HCT116 (cell line): ENCODE measurements around the gene CNTN4. TPM values are rescaled to one million over a fixed set of nuclear protein-coding genes. Genes with fewer than 3 reads are reported as not detected.

Experiments
- ATAC-seq: fragments of 200-7000 bp; cut with Tn5 transposase; 2 replicates; pipeline ENCODE4 v1.9.1; 2020; ENCODE audit warnings: mild to moderate bottlenecking, moderate library complexity
- BruUV-seq: library from RNA; stranded (reverse); fragments of 400-500 nt; replicated peaks from 2 replicates; lab custom pipeline; 2021; lab: Mats Ljungman, UMichigan
- CTCF ChIA-PET: fragments of 300-600 bp; sonication (Branson Sonifier 250); formaldehyde crosslinking; loops from one replicate; lab custom pipeline; 2021; ENCODE audit warnings: antibody characterized with exemption; lab: Charles Lee
- POLR2A ChIA-PET: fragments of 300-600, 350-600 bp; sonication (Branson Sonifier 250); formaldehyde crosslinking; loops from one replicate; lab custom pipeline; 2021; ENCODE audit warnings: antibody characterized with exemption; lab: Charles Lee
- RAD21 ChIA-PET, 2 experiments: fragments of 300-600 bp; sonication (Branson Sonifier 250); formaldehyde crosslinking; loops; one replicate each; lab custom pipeline; 2023; ENCODE audit warnings: low total read pairs in 2 of 2; ENCODE audit not compliant: uncharacterized antibody in 2 of 2, unreplicated experiment in 2 of 2, low non-redundant PET in 1 of 2; lab: Charles Lee
- DNase-seq: peaks from one replicate; pipeline ENCODE4 v3.0.0-alpha.2; 2010; ENCODE audit warnings: low read depth, low spot score
- H2AFZ ChIP-seq: fragments of 200-600 bp; shearing (Covaris generic), sonication (generic); 2 replicates; pipeline ENCODE4 v1.6.1; 2017; ENCODE audit warnings: low read depth, mixed run types, mixed read lengths, antibody characterized with exemption, low read length; ENCODE audit not compliant: poor library complexity, severe bottlenecking
- H3K27ac ChIP-seq: 2 replicates; pipeline ENCODE4 v1.5.1; 2012; ENCODE audit warnings: low read depth, low read length
- H3K27me3 ChIP-seq: fragments of 200-600 bp; sonication (generic); 2 replicates; pipeline ENCODE4 v1.6.1; 2016; ENCODE audit warnings: mixed run types, low read length, mixed read lengths; ENCODE audit not compliant: insufficient read depth
- H3K36me3 ChIP-seq, 2 experiments: fragments of 200-500 bp in 1 of 2; fragments of 200-600 bp in 1 of 2; sonication (Bioruptor generic) in 1 of 2; sonication (generic) in 1 of 2; 2 replicates each; pipeline versions ENCODE4 v1.5.1 to v1.6.1; 2014 to 2016; ENCODE audit warnings: low read length in 2 of 2, inconsistent platforms in 1 of 2, mixed read lengths in 1 of 2, mixed run types in 1 of 2; ENCODE audit not compliant: insufficient read depth in 2 of 2, control insufficient read depth in 1 of 2
- H3K4me1 ChIP-seq, 2 experiments: fragments of 200-600 bp in 1 of 2; sonication (generic) in 1 of 2; 2 replicates each; pipeline versions ENCODE4 v1.5.1 to v1.6.1; 2012 to 2017; ENCODE audit warnings: low read length in 2 of 2, inconsistent platforms in 1 of 2, mild to moderate bottlenecking in 1 of 2, mixed read lengths in 1 of 2, mixed run types in 1 of 2, moderate library complexity in 1 of 2; ENCODE audit not compliant: insufficient read depth in 2 of 2, control insufficient read depth in 1 of 2
- H3K4me2 ChIP-seq: fragments of 200-600 bp; sonication (generic); 2 replicates; pipeline ENCODE4 v1.6.1; 2017; ENCODE audit warnings: mixed run types, low read length, mixed read lengths
- H3K4me3 ChIP-seq, 2 experiments: fragments of 200-600 bp in 1 of 2; sonication (generic) in 1 of 2; replicated peaks in 1 of 2; 2 replicates each; pipeline ENCODE4 v1.5.1; 2011 to 2016; ENCODE audit warnings: low read length in 2 of 2, control low read depth in 1 of 2, low read depth in 1 of 2, mild to moderate bottlenecking in 1 of 2, mixed read lengths in 1 of 2, mixed run types in 1 of 2
- H3K79me2 ChIP-seq: fragments of 200-600 bp; sonication (generic); 2 replicates; pipeline ENCODE4 v1.6.1; 2017; ENCODE audit warnings: mild to moderate bottlenecking, mixed run types, low read length, moderate library complexity, mixed read lengths; ENCODE audit not compliant: insufficient read depth
- H3K9ac ChIP-seq: fragments of 200-600 bp; sonication (generic); 2 replicates; pipeline ENCODE4 v1.6.1; 2016; ENCODE audit warnings: low read length, mixed read lengths
- H3K9me2 ChIP-seq: fragments of 200-600 bp; sonication (generic), shearing (Covaris generic); 2 replicates; pipeline ENCODE4 v1.6.1; 2017; ENCODE audit warnings: mixed run types, mild to moderate bottlenecking, moderate library complexity; ENCODE audit not compliant: insufficient read depth
- H3K9me3 ChIP-seq, 2 experiments: fragments of 200-500 bp in 1 of 2; fragments of 200-600 bp in 1 of 2; sonication (Bioruptor generic) in 1 of 2; sonication (generic) in 1 of 2; 2 replicates each; pipeline ENCODE4 v1.6.1; 2014 to 2017; ENCODE audit warnings: low read length in 2 of 2, mixed read lengths in 2 of 2, inconsistent platforms in 1 of 2, low read depth in 1 of 2, mild to moderate bottlenecking in 1 of 2, mixed run types in 1 of 2, moderate library complexity in 1 of 2; ENCODE audit not compliant: control insufficient read depth in 1 of 2, insufficient read depth in 1 of 2
- H4K20me1 ChIP-seq: fragments of 200-600 bp; sonication (generic), shearing (Covaris generic); 2 replicates; pipeline ENCODE4 v1.6.1; 2017; ENCODE audit warnings: mixed run types, mild to moderate bottlenecking, moderate library complexity; ENCODE audit not compliant: insufficient read depth
- CBX3 ChIP-seq: IDR thresholded peaks from 2 replicates; pipeline ENCODE4 v1.6.1; 2012; ENCODE audit warnings: low read depth
- CEBPB ChIP-seq: IDR thresholded peaks from 2 replicates; pipeline ENCODE4 v1.6.1; 2012; ENCODE audit warnings: low read depth
- EGR1 ChIP-seq: IDR thresholded peaks from 2 replicates; pipeline ENCODE4 v1.6.1; 2012; ENCODE audit warnings: low read depth
- ELF1 ChIP-seq: IDR thresholded peaks from 2 replicates; pipeline ENCODE4 v1.6.1; 2012; ENCODE audit warnings: low read depth, borderline replicate concordance
- EZH2 ChIP-seq: fragments of 200-600 bp; sonication (generic); IDR thresholded peaks from 2 replicates; pipeline ENCODE4 v1.6.1; 2017; ENCODE audit warnings: antibody characterized with exemption, mixed run types
- FOSL1 ChIP-seq: IDR thresholded peaks from 2 replicates; pipeline ENCODE4 v1.6.1; 2012; ENCODE audit warnings: low read depth
- JUND ChIP-seq: IDR thresholded peaks from 2 replicates; pipeline ENCODE4 v1.6.1; 2012
- SRF ChIP-seq: IDR thresholded peaks from 2 replicates; pipeline ENCODE4 v1.6.1; 2012; ENCODE audit warnings: low read depth
- TCF7L2 ChIP-seq: IDR thresholded peaks from 2 replicates; pipeline ENCODE4 v1.7.0; 2011; ENCODE audit warnings: borderline replicate concordance, inconsistent platforms; ENCODE audit not compliant: insufficient read depth, insufficient read length; ENCODE audit errors: extremely low read depth
- YY1 ChIP-seq: IDR thresholded peaks from 2 replicates; pipeline ENCODE4 v1.6.1; 2011; ENCODE audit warnings: low read length, low read depth, moderate library complexity, mild to moderate bottlenecking; ENCODE audit not compliant: insufficient replicate concordance; ENCODE audit errors: extremely low read depth
- ZFX ChIP-seq: fragments of 450-650 bp; IDR thresholded peaks from 2 replicates; pipeline ENCODE4 v1.6.1; 2017
- intact Hi-C: fragments of 100-400 bp; cut with micrococcal nuclease; formaldehyde crosslinking; loops from 2 replicates; pipeline ENCODE4 v1.10.0; 2022
- total RNA-seq: library from RNA; stranded (reverse); gene quantifications from one replicate; pipeline ENCODE4 v1.2.1, GENCODE V29; 2021; ENCODE audit not compliant: unreplicated experiment
- TF ChIP-seq, protein P1 (sequence below), 3 experiments: fragments of 200-600 bp in 1 of 3; sonication (generic) in 1 of 3; IDR thresholded peaks in 2 of 3; conservative IDR thresholded peaks in 1 of 3; 2 replicates each; pipeline ENCODE4 v1.5.1; 2012 to 2017; ENCODE audit warnings: low read depth in 2 of 3, low read length in 2 of 3, antibody characterized with exemption in 1 of 3, borderline replicate concordance in 1 of 3, control low read depth in 1 of 3, mild to moderate bottlenecking in 1 of 3, mixed read lengths in 1 of 3, mixed run types in 1 of 3, moderate library complexity in 1 of 3; ENCODE audit not compliant: insufficient read depth in 1 of 3
- TF ChIP-seq, protein P2 (sequence below): IDR thresholded peaks from 2 replicates; pipeline ENCODE4 v1.6.1; 2012
- TF ChIP-seq, protein P3 (sequence below): IDR thresholded peaks from 2 replicates; pipeline ENCODE4 v1.6.1; 2012; ENCODE audit warnings: low read depth
- TF ChIP-seq, protein P4 (sequence below): IDR thresholded peaks from 2 replicates; pipeline ENCODE4 v1.6.1; 2012

The CNTN4 gene
- total RNA-seq, 1 experiment from 2014 or later: not detected

DNA sequence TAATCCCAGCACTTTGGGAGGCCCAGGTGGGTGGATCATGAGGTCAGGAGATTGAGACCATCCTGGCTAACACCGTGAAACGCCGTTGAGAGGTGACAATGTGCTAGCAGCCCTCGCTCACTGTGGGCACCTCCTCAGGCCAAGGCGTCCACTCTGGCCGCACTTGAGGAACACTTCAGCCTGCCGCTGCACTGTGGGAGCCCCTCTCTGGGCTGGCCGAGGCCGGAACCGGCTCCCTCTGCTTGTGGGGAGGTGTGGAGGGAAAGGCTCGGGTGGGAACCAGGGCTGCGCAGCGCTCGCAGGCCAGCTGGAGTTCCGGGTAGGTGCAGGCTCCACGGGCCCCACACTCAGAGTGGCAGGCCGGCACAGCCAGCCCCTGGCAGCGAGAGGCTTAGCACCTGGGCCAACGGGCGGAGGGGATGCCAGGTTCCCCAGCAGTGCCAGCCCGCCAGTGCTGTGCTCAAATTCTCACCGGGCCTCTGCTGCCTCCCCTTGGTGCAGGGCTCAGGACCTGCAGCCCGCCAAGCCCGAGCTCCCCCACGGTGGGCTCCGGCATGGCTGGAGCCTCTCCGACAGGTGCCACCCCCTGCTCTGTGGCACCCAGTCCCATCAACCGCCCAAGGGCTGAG, 253.6 kb downstream of the CNTN4 start:
- RAD21 ChIA-PET: no interaction called here

DNA sequence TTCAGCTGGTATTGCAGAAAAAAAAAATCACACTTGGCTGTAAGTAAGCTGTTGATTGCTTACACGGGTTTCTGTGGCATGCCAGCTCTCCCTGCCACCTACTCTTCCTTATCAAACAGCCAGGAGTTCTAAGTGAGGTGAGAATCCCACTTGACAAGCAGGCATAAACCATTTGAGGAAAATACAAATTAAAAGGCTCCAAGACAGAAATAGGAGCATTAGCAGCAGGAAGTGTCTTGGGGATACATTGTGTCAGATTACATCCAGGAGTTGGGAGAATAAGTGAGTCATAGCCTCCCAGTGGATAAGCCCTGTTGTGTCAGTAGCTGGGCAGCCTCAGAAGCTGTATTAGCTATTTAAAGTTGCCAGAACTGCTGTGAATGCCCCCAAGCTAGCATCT, 256.0 kb downstream of the CNTN4 start:
- Histone ChIP-seq H3K79me2 (no peaks in the 10 kb centered on the region), H3K4me3 (no peak overlapping the region), H4K20me1 (no peaks in the 10 kb centered on the region), H3K4me2 (no peak overlapping the region), H3K9me3 (peaks cover 2 to 3% of the 10 kb centered on the region in 2 experiments; a peak in 2 of 4 replicates), H2AFZ (no peak overlapping the region), H3K4me1 (no peaks in the 10 kb centered on the region), H3K36me3 (no peaks in the 10 kb centered on the region), H3K9me2 (no peaks in the 10 kb centered on the region), H3K27ac (no peak overlapping the region), H3K9ac (no peak overlapping the region), H3K27me3 (no peaks in the 10 kb centered on the region)
- intact Hi-C loops: no loop called here
- no peak for ATAC-seq
- ChIA-PET POLR2A (no interaction called here), CTCF (no interaction called here), RAD21 (no interaction called here)
- TF ChIP-seq ZFX (no peak), CEBPB (no peak), YY1 (no peak), EGR1 (no peak), JUND (no peak), ELF1 (no peak), CBX3 (no peak), FOSL1 (no peak), TCF7L2 (no peak), SRF (no peak), EZH2 (no peak)
- TF ChIP-seq, protein P1, sequence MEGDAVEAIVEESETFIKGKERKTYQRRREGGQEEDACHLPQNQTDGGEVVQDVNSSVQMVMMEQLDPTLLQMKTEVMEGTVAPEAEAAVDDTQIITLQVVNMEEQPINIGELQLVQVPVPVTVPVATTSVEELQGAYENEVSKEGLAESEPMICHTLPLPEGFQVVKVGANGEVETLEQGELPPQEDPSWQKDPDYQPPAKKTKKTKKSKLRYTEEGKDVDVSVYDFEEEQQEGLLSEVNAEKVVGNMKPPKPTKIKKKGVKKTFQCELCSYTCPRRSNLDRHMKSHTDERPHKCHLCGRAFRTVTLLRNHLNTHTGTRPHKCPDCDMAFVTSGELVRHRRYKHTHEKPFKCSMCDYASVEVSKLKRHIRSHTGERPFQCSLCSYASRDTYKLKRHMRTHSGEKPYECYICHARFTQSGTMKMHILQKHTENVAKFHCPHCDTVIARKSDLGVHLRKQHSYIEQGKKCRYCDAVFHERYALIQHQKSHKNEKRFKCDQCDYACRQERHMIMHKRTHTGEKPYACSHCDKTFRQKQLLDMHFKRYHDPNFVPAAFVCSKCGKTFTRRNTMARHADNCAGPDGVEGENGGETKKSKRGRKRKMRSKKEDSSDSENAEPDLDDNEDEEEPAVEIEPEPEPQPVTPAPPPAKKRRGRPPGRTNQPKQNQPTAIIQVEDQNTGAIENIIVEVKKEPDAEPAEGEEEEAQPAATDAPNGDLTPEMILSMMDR (IDR thresholded peaks at IDR 0.05 in 2 of 3, conservative IDR thresholded peaks at IDR 0.05 in 1 of 3; ENCODE audit: borderline replicate concordance in 1 of 3, insufficient read depth in 1 of 3, low read depth in 2 of 3, low read length in 2 of 3): no peak
- TF ChIP-seq, protein P2, sequence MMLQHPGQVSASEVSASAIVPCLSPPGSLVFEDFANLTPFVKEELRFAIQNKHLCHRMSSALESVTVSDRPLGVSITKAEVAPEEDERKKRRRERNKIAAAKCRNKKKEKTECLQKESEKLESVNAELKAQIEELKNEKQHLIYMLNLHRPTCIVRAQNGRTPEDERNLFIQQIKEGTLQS: no peak
- TF ChIP-seq, protein P3, sequence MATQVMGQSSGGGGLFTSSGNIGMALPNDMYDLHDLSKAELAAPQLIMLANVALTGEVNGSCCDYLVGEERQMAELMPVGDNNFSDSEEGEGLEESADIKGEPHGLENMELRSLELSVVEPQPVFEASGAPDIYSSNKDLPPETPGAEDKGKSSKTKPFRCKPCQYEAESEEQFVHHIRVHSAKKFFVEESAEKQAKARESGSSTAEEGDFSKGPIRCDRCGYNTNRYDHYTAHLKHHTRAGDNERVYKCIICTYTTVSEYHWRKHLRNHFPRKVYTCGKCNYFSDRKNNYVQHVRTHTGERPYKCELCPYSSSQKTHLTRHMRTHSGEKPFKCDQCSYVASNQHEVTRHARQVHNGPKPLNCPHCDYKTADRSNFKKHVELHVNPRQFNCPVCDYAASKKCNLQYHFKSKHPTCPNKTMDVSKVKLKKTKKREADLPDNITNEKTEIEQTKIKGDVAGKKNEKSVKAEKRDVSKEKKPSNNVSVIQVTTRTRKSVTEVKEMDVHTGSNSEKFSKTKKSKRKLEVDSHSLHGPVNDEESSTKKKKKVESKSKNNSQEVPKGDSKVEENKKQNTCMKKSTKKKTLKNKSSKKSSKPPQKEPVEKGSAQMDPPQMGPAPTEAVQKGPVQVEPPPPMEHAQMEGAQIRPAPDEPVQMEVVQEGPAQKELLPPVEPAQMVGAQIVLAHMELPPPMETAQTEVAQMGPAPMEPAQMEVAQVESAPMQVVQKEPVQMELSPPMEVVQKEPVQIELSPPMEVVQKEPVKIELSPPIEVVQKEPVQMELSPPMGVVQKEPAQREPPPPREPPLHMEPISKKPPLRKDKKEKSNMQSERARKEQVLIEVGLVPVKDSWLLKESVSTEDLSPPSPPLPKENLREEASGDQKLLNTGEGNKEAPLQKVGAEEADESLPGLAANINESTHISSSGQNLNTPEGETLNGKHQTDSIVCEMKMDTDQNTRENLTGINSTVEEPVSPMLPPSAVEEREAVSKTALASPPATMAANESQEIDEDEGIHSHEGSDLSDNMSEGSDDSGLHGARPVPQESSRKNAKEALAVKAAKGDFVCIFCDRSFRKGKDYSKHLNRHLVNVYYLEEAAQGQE: no peak
- TF ChIP-seq, protein P4, sequence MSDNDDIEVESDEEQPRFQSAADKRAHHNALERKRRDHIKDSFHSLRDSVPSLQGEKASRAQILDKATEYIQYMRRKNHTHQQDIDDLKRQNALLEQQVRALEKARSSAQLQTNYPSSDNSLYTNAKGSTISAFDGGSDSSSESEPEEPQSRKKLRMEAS: no peak
- no peak for DNase-seq
- BruUV-seq: no TSS peak

More for the DNA sequence above, 253.6 kb downstream of the CNTN4 start:
- Histone ChIP-seq H3K9me3 (peaks cover 3 to 7% of the 10 kb centered on the region in 2 experiments; a peak in 2 of 4 replicates), H3K4me2 (no peak overlapping the region), H3K36me3 (no peaks in the 10 kb centered on the region), H3K27me3 (no peaks in the 10 kb centered on the region), H3K9ac (no peak overlapping the region), H4K20me1 (no peaks in the 10 kb centered on the region), H2AFZ (no peak overlapping the region), H3K27ac (no peak overlapping the region), H3K79me2 (no peaks in the 10 kb centered on the region), H3K9me2 (no peaks in the 10 kb centered on the region), H3K4me1 (no peaks in the 10 kb centered on the region), H3K4me3 (no peak overlapping the region)
- BruUV-seq: no TSS peak
- TF ChIP-seq CEBPB (no peak), ZFX (no peak), CBX3 (no peak)
- ATAC-seq (no peak), DNase-seq (no peak)
- ChIA-PET CTCF (no interaction called here), POLR2A (no interaction called here)
- intact Hi-C loops: no loop called here
